Endodermal cell (in vitro differentiated cells): Measurements from ENCODE around the gene POU2AF1. TPM values are rescaled to one million over a fixed set of nuclear protein-coding genes. Genes with fewer than 3 reads are reported as not detected.

ENCODE experiments used
- DNase-seq: peaks from one replicate; pipeline ENCODE4 v3.0.0-alpha.2; 2017
- H3K27ac ChIP-seq: 2 replicates; pipeline ENCODE4 v1.5.1; 2013; ENCODE audit warnings: mild to moderate bottlenecking, low read depth, low read length, moderate library complexity
- H3K27me3 ChIP-seq: 2 replicates; pipeline ENCODE4 v1.6.1; 2013; ENCODE audit warnings: mild to moderate bottlenecking, low read length, moderate library complexity; ENCODE audit not compliant: insufficient read depth, control insufficient read depth, poor library complexity, severe bottlenecking
- H3K36me3 ChIP-seq: 2 replicates; pipeline ENCODE4 v1.7.0; 2013; ENCODE audit warnings: mild to moderate bottlenecking, low read length, moderate library complexity; ENCODE audit not compliant: control insufficient read depth, insufficient read depth
- H3K4me1 ChIP-seq: one replicate; pipeline ENCODE4 v1.7.0; 2013; ENCODE audit warnings: low read length; ENCODE audit not compliant: control insufficient read depth, insufficient read depth
- H3K4me3 ChIP-seq: 2 replicates; pipeline ENCODE4 v1.5.1; 2013; ENCODE audit warnings: mild to moderate bottlenecking, low read length, moderate library complexity
- H3K9ac ChIP-seq: 2 replicates; pipeline ENCODE4 v1.6.1; 2013; ENCODE audit warnings: mild to moderate bottlenecking, low read length, moderate library complexity; ENCODE audit not compliant: poor library complexity, severe bottlenecking; ENCODE audit errors: extremely low read depth
- H3K9me3 ChIP-seq: 2 replicates; pipeline ENCODE4 v1.6.1; 2013; ENCODE audit warnings: mild to moderate bottlenecking, low read length, moderate library complexity; ENCODE audit not compliant: control insufficient read depth
- H3K27ac Mint-ChIP-seq: 2 replicates; pipeline ENCODE4 v1.8.0; 2020; ENCODE audit warnings: mixed read lengths
- H3K27me3 Mint-ChIP-seq: 2 replicates; pipeline ENCODE4 v1.8.0; 2021; ENCODE audit warnings: mild to moderate bottlenecking, mixed read lengths; ENCODE audit not compliant: insufficient read depth
- H3K36me3 Mint-ChIP-seq: 2 replicates; pipeline ENCODE4 v1.8.0; 2020; ENCODE audit warnings: low read depth, mixed read lengths
- H3K4me1 Mint-ChIP-seq: 2 replicates; pipeline ENCODE4 v1.8.0; 2020; ENCODE audit warnings: mixed read lengths
- H3K4me3 Mint-ChIP-seq: 2 replicates; pipeline ENCODE4 v1.8.0; 2020; ENCODE audit warnings: mild to moderate bottlenecking, moderate library complexity, mixed read lengths
- H3K9me3 Mint-ChIP-seq: 2 replicates; pipeline ENCODE4 v1.8.0; 2020; ENCODE audit warnings: mild to moderate bottlenecking, mixed read lengths
- WGBS, 2 experiments: methylation state at CpG; one replicate each; pipeline versions ENCODE4 v1.1.5 to v1.1.7; 2013; ENCODE audit warnings: missing lambda C conversion rate in 2 of 2, mixed read lengths in 1 of 2; ENCODE audit not compliant: insufficient coverage in 1 of 2, insufficient read length in 1 of 2; 5-methylcytosine and 5-hydroxymethylcytosine counted together
- total RNA-seq, 2 donors: library from RNA; stranded (reverse); fragmentation: NEBNext Ultra II Directional in 1 of 2; extraction: Animal tissue kit (Norgen Biotek cat#: 25700) in 1 of 2; gene quantifications; 2 replicates in 1 of 2; 3 replicates in 1 of 2; pipeline ENCODE4 v1.2.1, GENCODE V29; 2021
- TF ChIP-seq, protein P1 (sequence below): fragments of 200-600 bp; sonication (generic); conservative IDR thresholded peaks from 2 replicates; pipeline ENCODE4 v1.5.0; 2021; ENCODE audit warnings: antibody characterized with exemption, mild to moderate bottlenecking

The POU2AF1 gene
- total RNA-seq, 2 donors from 2014 or later = 0.46 to 0.77 TPM

DNA sequence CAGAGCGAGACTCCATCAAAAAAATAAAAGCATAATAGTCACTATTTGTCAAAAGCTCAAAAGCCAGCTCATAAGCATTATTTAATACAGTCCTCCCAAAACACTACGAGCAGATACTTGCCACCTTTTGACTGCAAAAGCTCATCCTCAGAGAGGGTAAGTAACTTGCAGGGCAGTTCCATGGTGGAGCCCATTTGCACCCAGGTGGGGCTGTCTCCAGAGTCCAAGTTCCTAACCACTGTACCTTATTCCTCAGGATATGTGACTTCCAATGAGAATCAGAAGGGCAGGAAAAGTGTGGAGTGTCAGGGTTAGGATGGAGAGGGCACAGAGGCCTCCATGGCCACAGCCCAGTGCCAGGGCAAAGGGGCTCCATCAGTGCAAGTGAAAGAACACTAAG, 28.6 kb upstream of the POU2AF1 start:
- DNase-seq = no peak
- no peaks in the 10 kb centered on the region for H3K4me1 Mint-ChIP-seq
- Histone ChIP-seq H3K36me3 (no peaks in the 10 kb centered on the region), H3K27ac (no peak overlapping the region), H3K4me3 (no peak overlapping the region), H3K4me1 (no peaks in the 10 kb centered on the region), H3K27me3 (no peaks in the 10 kb centered on the region), H3K9ac (no peak overlapping the region), H3K9me3 (no peaks in the 10 kb centered on the region)
- peaks cover 4% of the 10 kb centered on the region for H3K9me3 Mint-ChIP-seq
- H3K27ac Mint-ChIP-seq = no peak overlapping the region
- H3K27me3 Mint-ChIP-seq = no peaks in the 10 kb centered on the region
- WGBS, 2 experiments = 88 to 100% methylated on average over 2 of the region's 2 CpGs
- no peaks in the 10 kb centered on the region for H3K36me3 Mint-ChIP-seq
- no peak overlapping the region for H3K4me3 Mint-ChIP-seq
- TF ChIP-seq, protein P1, sequence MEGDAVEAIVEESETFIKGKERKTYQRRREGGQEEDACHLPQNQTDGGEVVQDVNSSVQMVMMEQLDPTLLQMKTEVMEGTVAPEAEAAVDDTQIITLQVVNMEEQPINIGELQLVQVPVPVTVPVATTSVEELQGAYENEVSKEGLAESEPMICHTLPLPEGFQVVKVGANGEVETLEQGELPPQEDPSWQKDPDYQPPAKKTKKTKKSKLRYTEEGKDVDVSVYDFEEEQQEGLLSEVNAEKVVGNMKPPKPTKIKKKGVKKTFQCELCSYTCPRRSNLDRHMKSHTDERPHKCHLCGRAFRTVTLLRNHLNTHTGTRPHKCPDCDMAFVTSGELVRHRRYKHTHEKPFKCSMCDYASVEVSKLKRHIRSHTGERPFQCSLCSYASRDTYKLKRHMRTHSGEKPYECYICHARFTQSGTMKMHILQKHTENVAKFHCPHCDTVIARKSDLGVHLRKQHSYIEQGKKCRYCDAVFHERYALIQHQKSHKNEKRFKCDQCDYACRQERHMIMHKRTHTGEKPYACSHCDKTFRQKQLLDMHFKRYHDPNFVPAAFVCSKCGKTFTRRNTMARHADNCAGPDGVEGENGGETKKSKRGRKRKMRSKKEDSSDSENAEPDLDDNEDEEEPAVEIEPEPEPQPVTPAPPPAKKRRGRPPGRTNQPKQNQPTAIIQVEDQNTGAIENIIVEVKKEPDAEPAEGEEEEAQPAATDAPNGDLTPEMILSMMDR = no peak

DNA sequence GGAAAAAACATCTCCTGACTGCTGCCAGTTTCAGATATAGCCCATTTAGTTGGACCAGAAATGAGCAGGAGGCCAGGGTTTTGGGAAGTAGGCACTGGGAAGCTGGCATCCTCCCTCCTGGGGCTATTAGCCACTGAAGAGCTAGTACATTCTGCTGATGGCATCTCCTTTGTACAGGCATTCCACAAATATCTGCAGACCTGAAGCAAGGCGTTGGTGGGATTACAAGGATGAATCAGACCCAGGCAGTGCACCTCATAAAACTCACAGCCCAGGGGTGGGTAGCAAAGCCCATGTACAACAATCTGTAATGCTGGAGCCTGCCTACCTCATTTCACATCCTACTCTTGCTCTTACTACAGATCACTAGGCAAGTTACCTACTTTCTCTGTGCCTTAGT, 27.5 kb upstream of the POU2AF1 start:
- WGBS, 2 experiments = 85% methylated on average over 1 of the region's 1 CpG; no CpG with 5 or more reads in 1 of the 2 experiments

DNA sequence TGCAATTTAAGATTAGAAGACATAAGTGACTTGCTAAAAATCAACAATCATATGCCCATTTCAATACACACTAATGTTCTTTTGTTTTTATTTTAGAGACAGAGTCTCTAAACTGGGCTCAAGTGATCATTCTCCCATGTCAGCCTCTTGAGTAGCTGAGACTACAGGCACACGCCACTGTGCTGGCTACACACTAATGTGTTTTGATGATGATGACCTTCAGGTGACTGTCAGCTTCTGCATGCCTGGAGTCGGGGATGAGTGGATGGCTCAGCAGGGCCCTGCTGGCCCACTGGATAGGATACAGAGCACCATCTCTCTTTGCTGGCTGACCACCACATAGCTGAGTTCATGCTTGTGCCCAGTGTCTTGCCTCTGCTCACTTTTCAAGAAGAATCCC, 27.0 kb upstream of the POU2AF1 start:
- H3K27ac Mint-ChIP-seq = no peak overlapping the region
- 80 to 85% methylated on average over 2 of the region's 2 CpGs for WGBS, 2 experiments
- Histone ChIP-seq H3K9ac (no peak overlapping the region), H3K36me3 (no peaks in the 10 kb centered on the region), H3K4me1 (no peaks in the 10 kb centered on the region), H3K9me3 (no peaks in the 10 kb centered on the region), H3K27ac (no peak overlapping the region), H3K4me3 (no peak overlapping the region), H3K27me3 (no peaks in the 10 kb centered on the region)
- TF ChIP-seq, protein P1 = no peak
- DNase-seq = no peak
- no peak overlapping the region for H3K4me3 Mint-ChIP-seq
- no peaks in the 10 kb centered on the region for H3K27me3 Mint-ChIP-seq
- H3K4me1 Mint-ChIP-seq = no peaks in the 10 kb centered on the region
- peaks cover 4% of the 10 kb centered on the region for H3K9me3 Mint-ChIP-seq
- no peaks in the 10 kb centered on the region for H3K36me3 Mint-ChIP-seq

More for the DNA sequence above, 27.5 kb upstream of the POU2AF1 start:
- DNase-seq = no peak
- no peaks in the 10 kb centered on the region for H3K36me3 Mint-ChIP-seq
- H3K9me3 Mint-ChIP-seq = peaks cover 4% of the 10 kb centered on the region
- H3K4me1 Mint-ChIP-seq = no peaks in the 10 kb centered on the region
- Histone ChIP-seq H3K9ac (no peak overlapping the region), H3K4me3 (no peak overlapping the region), H3K27me3 (no peaks in the 10 kb centered on the region), H3K36me3 (no peaks in the 10 kb centered on the region), H3K4me1 (no peaks in the 10 kb centered on the region), H3K9me3 (no peaks in the 10 kb centered on the region), H3K27ac (no peak overlapping the region)
- H3K4me3 Mint-ChIP-seq = no peak overlapping the region
- no peak overlapping the region for H3K27ac Mint-ChIP-seq
- TF ChIP-seq, protein P1 = no peak
- H3K27me3 Mint-ChIP-seq = no peaks in the 10 kb centered on the region
